Measurements from ENCODE around the gene ADAR.
"Not testable (repeated sequence)": the region's sequence is repeated elsewhere in the genome, so short reads cannot be mapped to it uniquely, and the experiment has no call there.

Gene ADAR

DNA sequence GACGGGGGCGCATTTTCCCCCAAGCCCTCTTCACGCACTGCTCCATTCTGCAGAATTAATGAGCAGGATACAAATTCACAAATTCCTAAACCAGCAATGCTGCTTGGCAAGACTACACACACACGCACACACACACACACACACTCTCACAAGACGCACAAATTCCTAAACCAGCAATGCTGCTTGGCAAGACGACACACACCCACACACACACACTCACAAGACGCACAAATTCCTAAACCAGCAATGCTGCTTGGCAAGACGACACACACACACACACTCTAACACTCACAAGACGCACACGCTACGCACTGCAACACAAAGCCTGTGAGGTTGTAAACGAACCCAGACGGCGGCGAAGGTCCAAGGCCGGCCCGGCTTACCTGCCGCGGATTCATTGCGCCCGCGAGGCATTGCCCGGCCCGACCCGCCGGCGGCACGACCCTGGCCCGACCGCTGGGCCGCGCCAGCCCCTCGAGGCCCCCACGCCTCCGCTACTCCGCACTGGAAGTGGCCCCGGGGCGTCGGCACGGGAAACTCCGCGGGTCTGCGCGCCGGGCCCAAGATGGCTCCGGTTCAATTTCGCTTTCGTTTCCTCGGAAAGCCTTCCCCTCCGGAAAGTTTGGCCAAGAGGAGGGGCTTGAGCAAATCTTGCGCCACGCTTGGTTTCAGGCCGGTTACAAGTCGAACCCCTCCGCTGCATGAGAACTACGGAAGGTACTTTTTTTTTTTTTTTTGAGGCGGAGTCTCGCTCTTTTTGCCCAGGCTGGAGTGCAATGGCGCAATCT lies at the start of gene ADAR:
Gene ADAR, minus strand, starts transcription at position 578 of the 788 bp plus-strand sequence. Its CDS starts 180 bp downstream, at position 398.
- peak; percentile 85 for DNase-seq (ENCODE audit: low spot score)

DNA sequence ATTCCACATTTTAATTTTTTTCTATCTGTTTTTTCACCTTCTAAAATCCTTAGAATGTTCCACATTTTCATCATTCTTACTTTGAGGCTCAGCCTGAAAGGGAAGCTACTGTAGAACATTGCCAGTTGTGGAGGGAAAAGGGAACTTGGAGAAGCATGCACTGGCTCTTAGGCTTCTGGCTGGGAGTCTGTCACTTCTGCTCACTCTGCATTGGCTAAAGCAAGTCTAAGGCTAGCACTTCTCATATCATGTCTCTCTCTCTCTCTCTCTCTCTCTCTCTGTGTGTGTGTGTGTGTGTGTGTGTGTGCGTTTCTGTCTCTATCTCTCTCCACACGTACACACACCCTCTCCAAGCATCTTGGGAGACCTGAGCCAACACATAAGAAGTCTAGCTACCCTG lies 49.6 kb upstream of the ADAR start:
- no peak for DNase-seq (ENCODE audit: low spot score)

DNA sequence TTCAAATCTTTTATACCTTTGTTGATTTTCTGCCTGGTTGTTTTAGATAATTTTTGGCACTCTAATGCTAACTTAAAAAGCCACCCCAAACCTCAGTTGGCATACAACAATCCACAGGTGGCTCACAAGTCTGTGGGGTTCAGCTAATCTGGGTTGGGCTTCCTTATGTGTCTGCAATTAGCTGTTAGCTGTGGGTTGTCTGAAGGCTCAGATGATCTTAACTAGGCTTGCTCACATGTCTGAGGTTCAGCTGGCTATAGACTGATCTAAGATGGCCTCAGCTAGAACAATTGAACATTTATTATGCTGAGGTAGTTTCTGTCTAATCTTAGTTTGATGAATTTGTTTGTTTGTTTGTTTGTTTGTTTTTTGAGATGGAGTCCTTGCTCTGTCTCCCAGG lies 44.9 kb upstream of the ADAR start:
- no peak for DNase-seq (ENCODE audit: low spot score)

DNA sequence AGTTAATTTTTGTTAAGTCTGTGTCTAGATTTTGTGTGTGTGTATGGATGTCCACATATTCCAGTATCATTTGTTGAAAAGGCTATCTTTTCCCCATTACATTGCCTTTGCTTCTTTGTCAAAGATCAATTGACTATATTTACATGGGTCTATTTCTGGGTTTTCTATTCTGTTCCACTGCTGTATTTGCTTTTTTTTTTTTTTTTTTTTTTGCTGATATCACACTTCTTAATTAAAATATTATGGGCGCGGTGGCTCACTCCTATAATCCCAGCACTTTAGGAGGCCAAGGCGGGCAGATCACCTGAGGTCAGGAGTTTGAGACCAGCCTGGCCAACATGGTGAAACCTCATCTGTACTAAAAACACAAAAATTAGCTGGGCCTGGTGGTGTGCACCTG lies 36.7 kb upstream of the ADAR start:
- DNase-seq (ENCODE audit: low spot score), result not testable (repeated sequence)

DNA sequence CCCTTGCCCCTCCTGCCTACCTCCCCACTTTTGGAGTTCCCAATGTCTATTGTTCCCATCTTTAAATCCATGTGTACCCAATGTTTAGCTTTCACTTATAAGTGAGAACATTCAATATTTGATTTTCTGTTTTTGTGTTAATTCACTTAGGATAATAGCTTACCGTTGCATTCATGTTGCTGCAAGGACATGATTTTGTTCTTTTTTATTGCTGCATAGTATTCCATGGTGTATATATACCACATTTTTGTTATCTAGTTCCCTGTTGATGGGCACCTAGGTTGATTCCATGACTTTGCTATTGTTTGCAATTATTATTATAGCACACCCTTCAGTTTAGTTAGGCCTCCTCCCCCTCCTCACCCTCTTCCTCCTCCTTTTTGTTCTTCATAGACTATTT lies 33.5 kb upstream of the ADAR start:
- DNase-seq (ENCODE audit: low spot score), result no peak

- DNase-seq (ENCODE audit: low spot score), result no peak
Measured at GRCh38 chr1:154639876-154640275, 31.9 kb upstream of the ADAR start.

GRCh38 chr1:154635171-154635570 lies 27.2 kb upstream of the ADAR start:
- no peak for DNase-seq (ENCODE audit: low spot score)

- DNase-seq (ENCODE audit: low spot score), result no peak
Measured at GRCh38 chr1:154629675-154630073, 21.7 kb upstream of the ADAR start.

DNA sequence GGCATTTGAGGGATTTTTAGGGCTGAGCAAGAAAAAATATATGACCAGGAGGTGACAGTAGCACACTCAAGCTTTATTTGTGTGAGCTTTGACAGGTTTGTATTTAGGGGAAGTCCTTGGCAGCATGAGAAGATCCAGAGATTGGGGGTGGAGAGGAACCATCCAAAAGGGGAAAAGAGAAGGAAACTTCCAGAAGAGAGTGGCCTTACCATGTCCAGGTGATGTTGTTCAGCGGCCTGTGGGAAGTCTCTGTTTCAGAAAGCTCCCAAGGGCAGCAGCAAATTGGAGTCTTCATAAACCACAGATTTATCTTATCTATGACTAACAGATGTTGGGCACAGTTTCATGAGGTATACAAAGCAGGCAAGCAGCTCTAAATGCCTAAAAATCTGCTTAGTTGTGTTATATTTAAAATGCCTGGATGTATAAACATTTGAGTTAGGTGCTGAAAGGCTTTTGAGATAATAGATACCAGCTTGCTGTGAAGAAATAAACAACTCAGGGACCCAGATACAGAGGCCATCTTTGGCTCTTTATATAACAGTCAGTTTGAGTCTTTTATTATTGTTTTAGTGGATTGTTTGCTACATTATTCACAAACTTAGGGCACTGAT lies 21.2 kb upstream of the ADAR start:
- DNase-seq (ENCODE audit: low spot score), result no peak

GRCh38 chr1:154628121-154628405 lies 20.1 kb upstream of the ADAR start:
- DNase-seq (ENCODE audit: low spot score), result no peak

DNA sequence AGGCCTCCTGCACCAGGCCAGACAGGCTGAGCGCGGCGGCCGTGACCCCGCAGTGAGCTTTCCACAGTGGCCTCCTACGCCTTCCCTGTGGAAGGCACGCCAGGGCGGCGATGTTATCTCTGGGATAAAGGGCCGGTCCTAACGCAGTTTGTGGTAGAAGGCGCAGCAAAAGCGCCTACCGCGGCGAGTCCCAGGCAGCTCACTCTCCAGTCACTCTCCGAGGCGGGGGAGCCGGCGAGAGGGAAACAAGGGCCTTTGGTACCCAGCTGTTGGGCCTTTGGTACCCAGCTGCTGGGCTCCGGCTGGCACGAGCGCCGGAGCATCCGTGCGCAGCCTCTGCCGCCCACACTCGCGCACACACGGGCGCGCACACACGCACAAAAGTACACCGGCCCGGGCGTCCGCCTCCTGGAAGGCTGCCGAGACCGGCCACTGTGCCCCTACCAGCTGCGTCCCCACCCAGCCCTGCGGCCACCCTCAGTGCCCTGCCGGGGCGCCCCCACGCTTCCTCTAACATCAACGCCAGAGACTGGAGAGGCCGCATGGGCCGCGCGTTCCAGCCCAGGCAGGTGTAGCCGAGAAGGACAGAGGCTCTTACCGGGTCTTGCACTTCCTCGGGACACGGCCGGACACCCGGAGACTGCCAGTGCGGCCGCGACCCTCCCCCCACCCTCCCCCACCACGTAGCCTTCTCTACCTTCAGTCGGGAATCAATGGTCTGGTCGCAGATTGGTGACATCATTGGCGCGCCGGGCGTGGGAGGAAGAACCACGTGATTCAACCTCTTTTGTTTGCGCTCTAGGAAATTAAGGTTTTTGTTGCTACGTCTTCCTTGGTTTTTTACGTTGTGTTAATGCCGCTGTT lies 19.5 kb upstream of the ADAR start:
- DNase-seq (ENCODE audit: low spot score), result peak; percentile 87

DNA sequence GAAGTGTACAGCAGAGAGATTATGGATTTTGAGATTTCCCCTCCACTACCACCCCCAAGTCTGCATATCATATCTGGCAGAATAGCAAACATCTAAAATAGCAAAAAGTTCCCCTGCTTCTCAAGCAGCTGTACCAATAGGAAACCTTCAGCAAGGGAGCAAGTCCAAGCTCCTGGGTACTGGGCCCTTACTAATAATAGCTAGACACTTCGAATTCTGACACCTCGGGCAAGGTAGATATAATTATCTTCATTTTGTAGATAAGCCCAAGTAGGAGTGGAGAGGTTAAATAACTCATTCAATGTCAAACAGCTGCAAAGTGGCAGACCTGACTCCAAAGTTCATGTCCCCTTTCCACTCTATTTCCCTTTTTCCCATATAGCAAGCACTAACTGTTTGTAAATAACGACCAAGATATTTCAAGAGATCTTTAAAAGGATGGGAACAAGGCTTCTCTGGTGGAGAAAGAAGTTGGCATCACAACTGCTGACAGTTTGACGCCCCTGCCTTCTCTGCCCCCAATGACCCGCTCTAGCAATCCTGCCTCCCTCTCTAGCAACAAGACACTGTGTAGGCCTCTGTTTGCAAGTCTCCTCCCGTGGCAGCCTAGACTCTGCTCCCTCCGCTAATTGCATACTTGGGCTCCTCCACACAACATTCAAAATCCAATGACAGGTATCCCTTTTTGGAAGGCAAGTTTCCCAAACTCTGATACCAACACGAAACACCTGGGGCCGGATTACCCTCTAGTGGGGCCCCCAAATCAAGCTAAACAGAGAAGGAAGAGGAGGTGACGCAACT lies 18.7 kb upstream of the ADAR start:
- no peak for DNase-seq (ENCODE audit: low spot score)

- DNase-seq (ENCODE audit: low spot score), result no peak
Measured at GRCh38 chr1:154624746-154625643, 17.0 kb upstream of the ADAR start.

GRCh38 chr1:154623358-154623757 lies 15.4 kb upstream of the ADAR start:
- no peak for DNase-seq (ENCODE audit: low spot score)

GRCh38 chr1:154622503-154623039 lies 14.6 kb upstream of the ADAR start:
- DNase-seq (ENCODE audit: low spot score), result no peak

DNA sequence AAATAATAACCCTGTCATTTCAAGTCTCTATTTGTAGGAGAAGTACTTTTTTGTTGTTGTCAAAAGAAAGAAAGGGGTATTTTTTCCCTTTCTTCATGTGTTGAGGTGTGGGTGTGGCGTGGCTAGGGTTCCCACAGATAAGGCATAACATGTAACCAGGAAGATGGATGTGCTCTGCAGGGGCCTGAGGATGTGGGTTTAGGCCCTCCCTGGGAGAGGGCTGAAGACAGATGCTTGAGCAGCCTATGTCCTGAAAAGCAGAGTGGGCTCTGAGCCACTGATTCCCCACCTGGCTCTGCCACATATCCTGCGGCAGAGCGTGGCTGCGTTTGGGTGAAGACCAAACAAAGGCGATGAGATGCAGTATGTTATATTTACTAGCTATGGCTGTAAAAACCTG lies 13.9 kb upstream of the ADAR start:
- DNase-seq (ENCODE audit: low spot score), result no peak

- no peak for DNase-seq (ENCODE audit: low spot score)
Measured at GRCh38 chr1:154620751-154621150, 12.8 kb upstream of the ADAR start.

DNA sequence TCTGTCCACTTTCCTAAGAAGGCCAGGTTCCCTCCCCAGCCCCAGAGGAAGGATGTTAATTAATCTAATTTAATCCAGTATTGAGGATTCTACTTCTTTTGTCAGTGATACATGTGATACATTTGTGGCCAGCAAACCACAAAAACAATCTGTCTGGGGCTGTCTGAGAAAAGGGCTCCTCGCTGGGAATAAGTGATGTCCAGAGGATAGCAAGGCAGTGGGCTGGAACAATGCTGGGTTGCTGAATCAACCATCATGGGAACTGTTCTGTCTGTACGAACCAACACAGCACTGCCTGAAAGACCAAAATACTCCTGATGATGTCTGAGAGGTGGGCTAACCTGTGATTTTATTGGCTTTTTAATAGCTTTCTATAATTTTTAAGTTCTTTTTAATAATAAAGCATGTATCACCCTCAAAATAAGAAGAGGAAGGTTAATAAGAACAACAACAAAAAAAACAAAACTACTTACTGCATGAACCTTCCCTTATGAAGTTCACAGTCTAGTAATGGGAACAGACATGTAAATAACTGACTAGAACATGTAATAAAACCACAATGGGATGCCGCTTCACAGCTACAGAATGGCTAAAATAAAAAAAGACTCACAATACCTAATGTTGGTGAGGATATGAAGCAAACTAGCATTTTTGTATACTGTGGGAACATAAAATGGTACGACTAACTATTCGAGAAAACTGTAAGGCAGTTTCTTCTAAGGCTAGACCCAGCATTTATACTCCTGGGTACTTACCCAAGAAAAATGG lies 11.4 kb upstream of the ADAR start:
- no peak for DNase-seq (ENCODE audit: low spot score)

- no peak for DNase-seq (ENCODE audit: low spot score)
Measured at GRCh38 chr1:154616659-154617345, 8.8 kb upstream of the ADAR start.
